ENCODE results near the gene CCDC74B.
"Not testable (repeated sequence)": the region's sequence is repeated elsewhere in the genome, so short reads cannot be mapped to it uniquely, and the experiment has no call there.

- TF ChIP-seq, protein P1, sequence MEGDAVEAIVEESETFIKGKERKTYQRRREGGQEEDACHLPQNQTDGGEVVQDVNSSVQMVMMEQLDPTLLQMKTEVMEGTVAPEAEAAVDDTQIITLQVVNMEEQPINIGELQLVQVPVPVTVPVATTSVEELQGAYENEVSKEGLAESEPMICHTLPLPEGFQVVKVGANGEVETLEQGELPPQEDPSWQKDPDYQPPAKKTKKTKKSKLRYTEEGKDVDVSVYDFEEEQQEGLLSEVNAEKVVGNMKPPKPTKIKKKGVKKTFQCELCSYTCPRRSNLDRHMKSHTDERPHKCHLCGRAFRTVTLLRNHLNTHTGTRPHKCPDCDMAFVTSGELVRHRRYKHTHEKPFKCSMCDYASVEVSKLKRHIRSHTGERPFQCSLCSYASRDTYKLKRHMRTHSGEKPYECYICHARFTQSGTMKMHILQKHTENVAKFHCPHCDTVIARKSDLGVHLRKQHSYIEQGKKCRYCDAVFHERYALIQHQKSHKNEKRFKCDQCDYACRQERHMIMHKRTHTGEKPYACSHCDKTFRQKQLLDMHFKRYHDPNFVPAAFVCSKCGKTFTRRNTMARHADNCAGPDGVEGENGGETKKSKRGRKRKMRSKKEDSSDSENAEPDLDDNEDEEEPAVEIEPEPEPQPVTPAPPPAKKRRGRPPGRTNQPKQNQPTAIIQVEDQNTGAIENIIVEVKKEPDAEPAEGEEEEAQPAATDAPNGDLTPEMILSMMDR (conservative IDR thresholded peaks at IDR 0.05), result not testable (repeated sequence)
- TF ChIP-seq EZH2 (IDR thresholded peaks at IDR 0.05; ENCODE audit: low read depth), result not testable (repeated sequence)
Measured at GRCh38 chr2:130191319-130191718, 46.4 kb upstream of the CCDC74B start.

Data from PC-9 (cell line).